ENCODE data around the gene PCDH15.

Gene PCDH15

DNA sequence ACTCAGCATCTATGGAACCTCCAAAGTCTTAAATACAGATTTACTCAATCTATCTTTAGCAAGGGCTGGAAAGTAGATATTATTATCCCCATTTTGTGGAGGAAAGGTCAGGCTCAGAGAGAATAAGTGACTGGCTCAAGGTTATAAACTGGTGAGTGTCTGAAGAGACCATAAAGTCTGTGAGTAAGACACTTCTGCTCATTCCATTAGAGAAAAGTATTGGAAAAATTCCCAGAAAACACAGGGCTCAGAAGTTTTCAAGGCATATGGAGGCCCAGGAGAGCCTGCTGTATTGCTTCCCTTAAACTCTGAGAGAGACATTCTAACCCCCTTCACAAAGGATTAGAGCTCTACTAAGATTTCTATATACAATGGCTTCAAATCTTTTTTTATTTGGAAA lies 134.8 kb downstream of the PCDH15 start:
- H3K9ac ChIP-seq (ENCODE audit: insufficient read length, low read depth), result no peak overlapping the region
- H3K9me3 ChIP-seq (ENCODE audit: insufficient read depth, low read length), result no peaks in the 10 kb centered on the region

DNA sequence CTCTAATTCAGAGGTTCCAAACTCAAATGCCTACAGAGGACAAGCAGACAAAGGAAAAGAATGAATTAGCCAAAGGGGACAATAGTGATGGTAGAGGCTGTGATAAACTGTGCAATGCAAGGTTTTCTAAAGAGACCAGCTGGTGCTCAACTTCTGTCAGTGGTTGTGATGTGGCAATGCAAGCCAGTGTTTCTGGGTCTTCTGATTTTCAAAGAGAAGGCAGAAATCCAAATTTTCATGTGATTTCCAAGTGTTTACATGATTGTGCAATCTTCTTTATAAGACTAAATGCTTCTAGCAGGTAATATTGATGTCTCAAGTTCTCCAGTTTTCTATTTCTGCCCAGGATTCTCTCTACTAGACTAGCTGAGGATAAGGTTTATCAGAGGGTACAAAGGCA lies 135.9 kb downstream of the PCDH15 start:
- Histone ChIP-seq H3K9me3 (ENCODE audit: insufficient read depth, low read length) (no peaks in the 10 kb centered on the region), H3K36me3 (ENCODE audit: insufficient read depth, insufficient read length, low read length) (no peaks in the 10 kb centered on the region), H3K9ac (ENCODE audit: insufficient read length, low read depth) (no peak overlapping the region), H3K4me3 (ENCODE audit: insufficient read length, low read depth) (no peak overlapping the region), H3K27me3 (ENCODE audit: insufficient read depth, insufficient read length) (no peaks in the 10 kb centered on the region), H3K4me1 (ENCODE audit: insufficient read depth, insufficient read length) (no peaks in the 10 kb centered on the region)
- TF ChIP-seq ZNF274 (IDR thresholded peaks at IDR 0.05; ENCODE audit: low read depth, low read length) (no peak), SUZ12 (IDR thresholded peaks at IDR 0.05; ENCODE audit: extremely low read depth, insufficient read depth, insufficient read length) (no peak), YY1 (IDR thresholded peaks at IDR 0.05; ENCODE audit: insufficient read depth, insufficient read length) (no peak)
- no peak for DNase-seq (ENCODE audit: low read depth, low spot score)

More for the DNA sequence above, 134.8 kb downstream of the PCDH15 start:
- DNase-seq (ENCODE audit: low read depth, low spot score), result no peak
- TF ChIP-seq YY1 (IDR thresholded peaks at IDR 0.05; ENCODE audit: insufficient read depth, insufficient read length), result no peak
- TF ChIP-seq SUZ12 (IDR thresholded peaks at IDR 0.05; ENCODE audit: extremely low read depth, insufficient read depth, insufficient read length), result no peak
- TF ChIP-seq ZNF274 (IDR thresholded peaks at IDR 0.05; ENCODE audit: low read depth, low read length), result no peak
- no peaks in the 10 kb centered on the region for H3K36me3 ChIP-seq (ENCODE audit: insufficient read depth, insufficient read length, low read length)
- H3K4me1 ChIP-seq (ENCODE audit: insufficient read depth, insufficient read length), result no peaks in the 10 kb centered on the region
- H3K27me3 ChIP-seq (ENCODE audit: insufficient read depth, insufficient read length), result no peaks in the 10 kb centered on the region
- H3K4me3 ChIP-seq (ENCODE audit: insufficient read length, low read depth), result no peak overlapping the region

- no peaks in the 10 kb centered on the region for H3K4me1 ChIP-seq (ENCODE audit: insufficient read depth, insufficient read length)
- no peaks in the 10 kb centered on the region for H3K9me3 ChIP-seq (ENCODE audit: insufficient read depth, low read length)
- no peak for DNase-seq (ENCODE audit: low read depth, low spot score)
- no peak overlapping the region for H3K9ac ChIP-seq (ENCODE audit: insufficient read length, low read depth)
- H3K27me3 ChIP-seq (ENCODE audit: insufficient read depth, insufficient read length), result no peaks in the 10 kb centered on the region
- no peaks in the 10 kb centered on the region for H3K36me3 ChIP-seq (ENCODE audit: insufficient read depth, insufficient read length, low read length)
- no peak for TF ChIP-seq SUZ12 (IDR thresholded peaks at IDR 0.05; ENCODE audit: extremely low read depth, insufficient read depth, insufficient read length)
- no peak for TF ChIP-seq ZNF274 (IDR thresholded peaks at IDR 0.05; ENCODE audit: low read depth, low read length)
- no peak for TF ChIP-seq YY1 (IDR thresholded peaks at IDR 0.05; ENCODE audit: insufficient read depth, insufficient read length)
- no peak overlapping the region for H3K4me3 ChIP-seq (ENCODE audit: insufficient read length, low read depth)
Measured at GRCh38 chr10:54660397-54660796, 140.6 kb downstream of the PCDH15 start.

- no peak overlapping the region for H3K4me3 ChIP-seq (ENCODE audit: insufficient read length, low read depth)
- no peaks in the 10 kb centered on the region for H3K36me3 ChIP-seq (ENCODE audit: insufficient read depth, insufficient read length, low read length)
- TF ChIP-seq SUZ12 (IDR thresholded peaks at IDR 0.05; ENCODE audit: extremely low read depth, insufficient read depth, insufficient read length) (no peak), ZNF274 (IDR thresholded peaks at IDR 0.05; ENCODE audit: low read depth, low read length) (no peak), YY1 (IDR thresholded peaks at IDR 0.05; ENCODE audit: insufficient read depth, insufficient read length) (no peak)
- H3K27me3 ChIP-seq (ENCODE audit: insufficient read depth, insufficient read length), result no peaks in the 10 kb centered on the region
- no peaks in the 10 kb centered on the region for H3K9me3 ChIP-seq (ENCODE audit: insufficient read depth, low read length)
- H3K9ac ChIP-seq (ENCODE audit: insufficient read length, low read depth), result no peak overlapping the region
- no peak for DNase-seq (ENCODE audit: low read depth, low spot score)
- H3K4me1 ChIP-seq (ENCODE audit: insufficient read depth, insufficient read length), result no peaks in the 10 kb centered on the region
Measured at GRCh38 chr10:54656643-54657042, 144.4 kb downstream of the PCDH15 start.

DNA sequence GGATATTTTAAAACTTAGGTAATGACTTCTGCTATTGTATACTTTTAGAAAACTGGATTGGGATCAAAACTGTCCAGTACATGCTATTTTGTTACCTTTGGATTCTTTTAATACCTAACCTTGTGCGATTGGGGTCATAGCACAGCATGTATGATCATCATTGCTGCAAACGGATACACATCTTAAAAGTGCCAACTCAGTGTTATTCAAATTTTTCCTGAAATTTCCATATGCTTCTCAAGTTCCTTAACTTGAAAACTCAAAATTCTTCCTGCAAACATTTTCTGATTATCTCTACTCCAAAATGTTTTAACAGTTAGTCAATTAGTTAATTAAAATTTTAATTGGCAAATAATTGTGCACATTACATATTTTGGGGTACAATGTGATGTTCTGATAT lies 147.5 kb downstream of the PCDH15 start:
- no peaks in the 10 kb centered on the region for H3K27me3 ChIP-seq (ENCODE audit: insufficient read depth, insufficient read length)
- TF ChIP-seq SUZ12 (IDR thresholded peaks at IDR 0.05; ENCODE audit: extremely low read depth, insufficient read depth, insufficient read length) (no peak), YY1 (IDR thresholded peaks at IDR 0.05; ENCODE audit: insufficient read depth, insufficient read length) (no peak), ZNF274 (IDR thresholded peaks at IDR 0.05; ENCODE audit: low read depth, low read length) (no peak)
- H3K36me3 ChIP-seq (ENCODE audit: insufficient read depth, insufficient read length, low read length), result no peaks in the 10 kb centered on the region
- H3K9me3 ChIP-seq (ENCODE audit: insufficient read depth, low read length), result no peaks in the 10 kb centered on the region
- H3K4me1 ChIP-seq (ENCODE audit: insufficient read depth, insufficient read length), result no peaks in the 10 kb centered on the region
- no peak for DNase-seq (ENCODE audit: low read depth, low spot score)
- no peak overlapping the region for H3K4me3 ChIP-seq (ENCODE audit: insufficient read length, low read depth)
- H3K9ac ChIP-seq (ENCODE audit: insufficient read length, low read depth), result no peak overlapping the region

DNA sequence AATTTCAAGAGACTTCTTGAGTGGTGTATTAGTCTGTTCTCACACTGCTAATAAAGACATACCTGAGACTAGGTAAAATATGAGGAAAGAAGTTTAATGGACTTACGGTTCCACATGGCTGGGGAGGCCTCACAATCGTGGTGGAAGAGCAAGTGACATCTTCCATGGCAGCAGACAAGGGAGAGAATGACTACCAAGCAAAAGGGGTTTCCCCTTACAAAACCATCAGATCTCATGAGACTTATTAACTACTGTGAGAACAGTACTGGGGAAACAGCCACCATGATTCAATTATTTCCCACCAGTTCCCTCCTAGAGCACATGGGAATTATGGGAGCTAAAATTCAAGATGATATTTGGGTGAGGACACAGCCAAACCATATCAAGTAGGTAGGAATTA lies 150.5 kb downstream of the PCDH15 start:
- Histone ChIP-seq H3K27me3 (ENCODE audit: insufficient read depth, insufficient read length) (no peaks in the 10 kb centered on the region), H3K4me3 (ENCODE audit: insufficient read length, low read depth) (no peak overlapping the region), H3K36me3 (ENCODE audit: insufficient read depth, insufficient read length, low read length) (no peaks in the 10 kb centered on the region), H3K4me1 (ENCODE audit: insufficient read depth, insufficient read length) (no peaks in the 10 kb centered on the region), H3K9ac (ENCODE audit: insufficient read length, low read depth) (no peak overlapping the region), H3K9me3 (ENCODE audit: insufficient read depth, low read length) (no peaks in the 10 kb centered on the region)
- TF ChIP-seq ZNF274 (IDR thresholded peaks at IDR 0.05; ENCODE audit: low read depth, low read length) (no peak), SUZ12 (IDR thresholded peaks at IDR 0.05; ENCODE audit: extremely low read depth, insufficient read depth, insufficient read length) (no peak), YY1 (IDR thresholded peaks at IDR 0.05; ENCODE audit: insufficient read depth, insufficient read length) (no peak)
- no peak for DNase-seq (ENCODE audit: low read depth, low spot score)

GRCh38 chr10:54622017-54622416 lies 179.0 kb downstream of the PCDH15 start:
- Histone ChIP-seq H3K9me3 (ENCODE audit: insufficient read depth, low read length) (no peaks in the 10 kb centered on the region), H3K27me3 (ENCODE audit: insufficient read depth, insufficient read length) (no peaks in the 10 kb centered on the region), H3K9ac (ENCODE audit: insufficient read length, low read depth) (no peak overlapping the region), H3K36me3 (ENCODE audit: insufficient read depth, insufficient read length, low read length) (no peaks in the 10 kb centered on the region), H3K4me3 (ENCODE audit: insufficient read length, low read depth) (no peak overlapping the region), H3K4me1 (ENCODE audit: insufficient read depth, insufficient read length) (no peaks in the 10 kb centered on the region)
- no peak for DNase-seq (ENCODE audit: low read depth, low spot score)
- TF ChIP-seq ZNF274 (IDR thresholded peaks at IDR 0.05; ENCODE audit: low read depth, low read length) (no peak), YY1 (IDR thresholded peaks at IDR 0.05; ENCODE audit: insufficient read depth, insufficient read length) (no peak), SUZ12 (IDR thresholded peaks at IDR 0.05; ENCODE audit: extremely low read depth, insufficient read depth, insufficient read length) (no peak)

Measured in NT2/D1 (cell line).